Daoy (cell line): ENCODE data around the gene ACOX1. TPM values are rescaled to one million over a fixed set of nuclear protein-coding genes. Genes with fewer than 3 reads are reported as not detected.

Source experiments
- DNase-seq: peaks from one replicate; pipeline ENCODE4 v3.0.0-alpha.2; 2015; ENCODE audit warnings: low read depth
- total RNA-seq: library from RNA; depleted of rRNA; stranded (reverse); fragments of >200 nt; shearing (Covaris generic); gene quantifications from 2 replicates; pipeline ENCODE4 v1.2.3, GENCODE V29; 2014; rRNA removed

ACOX1 gene
- 28.5 and 35.0 TPM in 2 replicates for total RNA-seq

DNA sequence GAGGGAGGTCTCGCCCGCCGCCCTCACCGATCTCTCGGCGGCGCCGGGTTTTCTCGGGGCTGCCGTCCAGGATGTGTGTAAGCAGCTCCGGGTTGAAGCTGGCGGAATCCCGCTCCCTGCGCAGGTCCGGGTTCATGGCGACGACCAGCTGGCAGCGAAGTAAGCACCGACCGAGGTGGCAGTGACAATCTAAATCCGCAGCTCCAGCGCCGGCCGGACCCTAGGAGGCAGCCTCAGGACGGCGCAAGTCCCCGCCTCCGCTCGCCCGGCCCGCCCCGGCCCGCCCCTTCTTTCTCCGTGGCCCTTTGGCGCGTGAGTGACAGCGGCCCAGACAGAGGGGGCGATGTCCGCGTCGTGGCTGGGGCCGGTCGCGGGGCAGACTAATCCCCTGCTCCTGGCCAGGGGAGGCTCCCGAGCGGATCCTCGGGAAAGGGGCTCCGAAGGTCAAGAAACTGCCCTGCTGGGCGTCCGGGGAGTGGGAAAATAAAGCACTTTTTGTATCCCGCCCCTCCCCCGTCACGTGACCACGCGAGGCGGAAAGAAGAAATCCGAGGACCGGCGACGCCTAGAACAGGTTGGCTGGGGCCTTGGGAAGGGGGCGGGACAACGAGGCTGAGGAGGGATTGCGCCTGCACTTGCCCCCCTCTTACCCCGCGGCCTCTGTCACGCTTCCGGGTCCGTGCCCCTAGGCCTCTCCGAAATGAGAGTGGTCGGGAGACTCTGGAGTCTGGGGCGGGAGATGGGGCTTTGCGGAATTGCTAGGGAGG lies at the start of gene ACOX1, which contains the start of gene TEN1:
ACOX1 (minus strand) TSS at position 229 of the 767 bp plus-strand sequence; CDS start at position 136, 93 bp downstream.
TEN1 (plus strand) TSS at position 303 of the 767 bp plus-strand sequence. CDS start 6,953 bp downstream, outside the sequence.
- peak; percentile 99 for DNase-seq

DNA sequence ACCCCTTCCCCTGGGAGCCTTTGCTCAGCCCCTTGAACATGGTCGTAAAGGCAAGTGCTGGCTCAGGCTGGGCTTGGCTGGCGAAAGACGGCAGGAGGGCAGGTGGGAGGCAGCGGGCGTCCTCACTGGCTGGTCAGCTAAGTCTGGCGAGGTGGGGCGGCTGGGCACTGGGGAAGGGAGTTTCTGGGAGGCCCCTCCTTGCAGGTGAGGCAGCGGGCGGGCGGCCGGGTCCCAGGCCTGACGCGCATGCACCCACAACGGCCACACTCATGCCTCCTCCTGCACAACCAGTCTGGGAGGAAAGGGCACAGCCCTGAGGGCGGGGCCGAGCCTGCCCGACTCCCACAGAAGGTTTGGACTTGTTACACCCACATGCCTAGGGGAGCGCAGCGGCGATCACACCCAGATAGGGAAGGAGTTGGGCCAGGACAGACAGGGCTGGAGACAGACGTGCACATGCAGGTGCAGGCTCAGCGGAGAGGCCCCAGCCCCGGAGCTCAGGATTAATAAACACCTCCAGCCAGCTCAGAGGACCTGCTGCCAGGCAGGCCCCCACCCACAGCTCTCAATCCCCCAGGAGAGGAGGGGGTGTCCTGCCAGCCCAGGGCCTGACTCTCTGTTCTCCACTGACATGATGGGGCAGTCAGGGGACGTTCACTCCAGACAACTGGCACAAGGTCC lies 48.3 kb upstream of the ACOX1 start, which contains the start of gene EVPL:
EVPL (minus strand) TSS at position 148 of the 681 bp plus-strand sequence; CDS start at position 40, 108 bp downstream.
- no peak for DNase-seq

DNA sequence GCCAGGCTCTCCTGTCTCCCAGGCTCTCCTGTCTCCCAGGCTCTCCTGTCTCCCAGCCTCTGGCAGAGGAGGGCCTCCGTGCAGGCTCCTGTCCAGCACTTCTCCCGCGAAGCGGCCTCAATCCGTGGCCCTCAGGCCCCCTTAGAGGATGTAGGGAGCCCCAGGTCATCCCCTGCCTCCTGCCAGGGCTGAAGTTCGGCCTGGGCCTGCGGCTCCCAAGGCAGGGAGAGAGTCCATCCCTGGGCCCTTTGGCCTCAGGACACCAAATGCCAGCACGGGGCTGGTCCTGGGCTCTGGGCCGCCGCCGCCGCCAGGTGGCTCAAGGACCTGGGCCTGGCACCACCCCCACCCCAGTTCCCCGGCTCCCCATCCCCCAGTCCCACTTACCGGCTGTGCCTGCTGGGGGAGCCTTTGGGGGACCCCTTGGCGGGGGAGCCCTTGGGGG lies 47.8 kb upstream of the ACOX1 start:
- no peak for DNase-seq

DNA sequence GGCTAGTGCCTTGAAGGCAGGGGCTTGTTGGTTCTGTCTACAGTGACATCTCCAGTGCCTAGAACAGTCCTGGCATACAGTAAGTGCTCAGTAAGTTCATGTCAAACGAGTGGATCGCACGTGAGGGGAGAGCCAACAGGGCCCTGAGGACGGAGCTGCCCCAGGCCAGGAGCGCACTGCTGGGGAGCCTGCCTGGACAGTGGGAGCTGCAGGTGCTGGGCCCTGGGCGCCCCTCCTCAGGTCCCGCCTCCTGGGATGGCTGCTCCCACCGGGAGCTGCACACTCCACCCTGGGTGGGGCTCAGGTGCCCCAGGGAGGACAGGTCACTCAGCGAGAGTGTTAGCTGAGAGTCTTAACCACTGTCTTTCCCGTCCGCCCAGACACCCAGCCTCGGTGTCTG lies 46.3 kb upstream of the ACOX1 start:
- no peak for DNase-seq

DNA sequence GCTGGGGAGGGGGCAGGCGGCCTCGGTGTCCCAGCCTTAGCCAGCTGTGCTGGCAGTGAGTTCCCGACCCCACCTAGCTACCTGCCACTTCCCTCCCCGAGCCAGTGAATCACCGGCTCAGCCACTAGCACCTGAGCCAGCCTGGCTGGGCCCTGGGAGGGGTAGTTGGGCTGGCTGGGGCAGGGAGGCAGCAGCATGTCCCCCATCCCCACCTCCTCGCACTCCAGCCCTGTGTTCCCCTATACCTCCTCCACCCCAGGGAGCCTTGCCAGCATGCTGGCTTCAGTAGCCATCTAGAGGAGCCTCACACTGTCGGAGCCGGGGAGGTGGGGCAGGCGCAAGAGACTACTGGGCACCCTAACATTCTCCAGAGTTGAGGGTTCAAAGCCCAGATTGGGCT lies 45.4 kb upstream of the ACOX1 start:
- DNase-seq = no peak

DNA sequence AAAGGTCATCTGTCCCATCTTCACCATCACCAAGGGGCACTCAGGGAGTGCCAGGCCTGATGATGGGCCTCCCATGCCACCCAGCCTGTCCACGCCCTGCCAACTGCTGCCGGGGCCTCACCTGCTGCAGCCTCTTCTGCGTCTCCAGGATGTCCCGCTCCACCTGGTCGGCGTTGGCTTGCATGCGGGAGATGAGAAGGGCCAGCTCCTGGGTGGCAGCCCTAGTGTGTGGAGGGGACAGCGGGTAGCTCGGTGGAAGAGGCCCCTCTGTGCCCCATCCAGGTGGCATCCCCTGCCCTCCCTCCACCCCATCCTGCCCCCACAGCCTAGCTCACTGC lies 44.9 kb upstream of the ACOX1 start:
- no peak for DNase-seq

DNA sequence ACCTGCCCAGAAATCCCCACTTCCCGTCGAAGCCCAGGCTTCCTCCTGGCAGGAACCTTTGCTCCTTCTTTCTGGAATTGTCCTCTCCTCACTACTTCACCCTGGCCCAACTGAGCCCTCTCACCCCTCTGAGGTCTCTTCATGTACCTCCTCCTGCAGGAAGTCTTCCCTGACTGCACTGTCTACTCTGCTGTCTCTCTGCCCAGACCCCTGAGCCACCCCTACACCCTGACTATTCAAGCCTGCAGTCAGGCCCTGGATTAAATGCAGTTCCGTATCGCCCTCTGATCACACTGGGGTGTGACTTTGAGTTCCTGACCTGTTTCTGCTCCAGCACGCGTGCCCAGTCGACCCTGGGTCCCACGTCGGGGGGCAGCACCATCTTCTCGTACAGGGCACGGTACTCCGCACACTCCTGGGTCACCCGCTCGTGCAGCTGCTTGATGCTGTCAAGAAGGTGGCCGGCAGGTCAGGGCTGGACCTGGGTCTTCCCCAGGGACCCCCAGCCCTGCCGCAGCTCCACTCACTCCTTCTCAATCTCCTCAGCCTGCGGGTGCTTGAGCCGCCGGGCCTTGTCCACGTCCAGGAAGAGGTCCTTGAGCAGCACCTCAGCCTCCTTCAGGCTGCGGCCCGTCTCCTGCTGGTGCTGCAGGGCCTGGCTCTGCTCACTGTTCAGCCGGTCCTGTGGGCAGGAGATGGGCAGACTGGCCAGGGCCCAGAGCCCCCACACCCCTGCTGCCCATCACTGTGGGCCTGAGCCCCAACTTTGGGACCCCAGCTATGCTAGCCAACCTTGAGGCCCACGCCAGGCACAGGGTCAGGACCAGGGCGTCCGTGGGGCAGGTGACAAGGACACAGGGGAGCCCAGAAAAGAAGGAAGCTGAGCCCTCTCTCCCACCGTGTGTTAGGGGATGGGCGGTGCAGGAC lies 44.3 kb upstream of the ACOX1 start:
- DNase-seq = no peak

DNA sequence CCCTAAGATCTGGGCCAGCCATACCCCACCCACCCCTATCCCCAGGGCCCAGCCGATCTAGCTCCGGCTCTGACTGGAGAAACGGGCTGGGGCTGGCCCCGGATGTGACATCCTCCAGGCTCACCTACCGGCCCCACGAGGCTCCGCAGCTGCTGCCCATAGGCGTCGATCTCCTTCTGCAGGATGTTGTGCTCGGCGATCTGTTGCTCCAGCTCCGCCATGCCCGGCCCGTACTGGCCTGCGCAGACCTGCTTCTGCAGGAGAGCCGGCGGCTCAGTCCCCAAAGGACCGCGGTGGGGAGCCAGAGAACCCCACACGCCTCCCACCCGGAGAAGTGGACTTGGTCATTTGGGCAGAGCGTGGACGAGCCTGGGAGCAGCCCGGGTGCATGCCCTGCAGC lies 43.3 kb upstream of the ACOX1 start:
- no peak for DNase-seq

DNA sequence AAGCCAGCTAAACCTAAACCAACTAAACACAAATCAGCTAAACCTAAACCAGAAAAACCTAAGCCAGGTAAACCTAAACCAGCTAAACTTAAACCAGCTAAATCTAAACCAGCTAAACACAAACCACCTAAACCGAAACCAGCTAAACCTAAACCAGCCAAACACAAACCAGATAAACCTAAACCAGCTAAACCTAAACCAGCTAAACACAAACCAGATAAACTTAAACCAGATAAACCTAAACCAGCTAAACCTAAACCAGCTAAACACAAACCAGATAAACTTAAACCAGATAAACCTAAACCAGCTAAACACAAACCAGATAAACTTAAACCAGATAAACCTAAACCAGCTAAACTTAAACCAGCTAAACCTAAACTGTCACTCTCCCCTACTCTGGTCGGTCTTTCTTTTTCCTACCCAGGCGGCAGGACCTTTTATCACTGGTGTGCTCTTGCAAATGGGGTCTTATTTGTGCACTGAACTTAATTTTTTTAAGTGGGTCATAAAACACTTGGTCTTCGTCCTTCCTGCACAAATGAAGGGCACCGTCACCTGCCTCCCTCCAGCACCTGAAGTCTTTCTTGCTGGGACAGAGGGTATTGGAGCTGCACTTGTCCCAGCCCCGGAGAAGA lies 41.0 kb upstream of the ACOX1 start:
- no peak for DNase-seq

DNA sequence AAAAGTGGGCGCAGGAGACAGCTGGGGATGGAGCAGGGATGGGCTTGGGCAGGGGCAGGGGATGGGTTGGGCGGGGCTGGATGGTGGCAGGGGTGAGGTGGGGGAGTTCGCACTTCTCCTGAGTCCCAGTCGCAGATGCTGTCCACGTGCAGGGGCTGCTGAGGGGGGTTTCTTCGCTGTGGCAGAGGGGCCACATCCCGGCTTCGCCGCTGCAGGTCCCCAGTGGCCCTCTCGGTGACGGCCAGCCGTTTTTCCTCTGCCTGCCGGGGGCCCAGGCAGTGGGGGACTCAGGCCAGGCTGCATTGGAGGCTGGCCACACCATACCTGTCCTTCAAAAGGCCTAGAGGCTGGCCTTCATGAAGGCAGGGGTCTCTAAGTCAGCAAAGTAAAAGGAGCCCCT lies 39.8 kb upstream of the ACOX1 start:
- no peak for DNase-seq

DNA sequence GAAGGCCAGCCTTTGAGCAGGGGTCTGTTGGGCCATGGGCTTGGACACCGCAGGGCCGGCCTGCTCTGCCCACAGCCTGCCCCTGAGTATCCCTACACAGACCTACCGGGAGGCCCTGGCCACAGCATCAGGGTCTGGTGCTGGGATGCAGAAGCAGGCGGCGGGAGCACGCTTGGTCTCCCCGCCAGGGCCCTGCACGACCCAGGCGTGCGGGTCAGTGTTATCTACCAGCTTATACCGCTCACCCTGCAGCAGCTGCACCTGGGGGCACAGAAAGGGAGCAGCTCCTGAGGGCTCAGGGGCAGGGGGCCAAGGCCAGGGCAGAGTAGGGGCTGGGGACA lies 39.3 kb upstream of the ACOX1 start:
- no peak for DNase-seq

DNA sequence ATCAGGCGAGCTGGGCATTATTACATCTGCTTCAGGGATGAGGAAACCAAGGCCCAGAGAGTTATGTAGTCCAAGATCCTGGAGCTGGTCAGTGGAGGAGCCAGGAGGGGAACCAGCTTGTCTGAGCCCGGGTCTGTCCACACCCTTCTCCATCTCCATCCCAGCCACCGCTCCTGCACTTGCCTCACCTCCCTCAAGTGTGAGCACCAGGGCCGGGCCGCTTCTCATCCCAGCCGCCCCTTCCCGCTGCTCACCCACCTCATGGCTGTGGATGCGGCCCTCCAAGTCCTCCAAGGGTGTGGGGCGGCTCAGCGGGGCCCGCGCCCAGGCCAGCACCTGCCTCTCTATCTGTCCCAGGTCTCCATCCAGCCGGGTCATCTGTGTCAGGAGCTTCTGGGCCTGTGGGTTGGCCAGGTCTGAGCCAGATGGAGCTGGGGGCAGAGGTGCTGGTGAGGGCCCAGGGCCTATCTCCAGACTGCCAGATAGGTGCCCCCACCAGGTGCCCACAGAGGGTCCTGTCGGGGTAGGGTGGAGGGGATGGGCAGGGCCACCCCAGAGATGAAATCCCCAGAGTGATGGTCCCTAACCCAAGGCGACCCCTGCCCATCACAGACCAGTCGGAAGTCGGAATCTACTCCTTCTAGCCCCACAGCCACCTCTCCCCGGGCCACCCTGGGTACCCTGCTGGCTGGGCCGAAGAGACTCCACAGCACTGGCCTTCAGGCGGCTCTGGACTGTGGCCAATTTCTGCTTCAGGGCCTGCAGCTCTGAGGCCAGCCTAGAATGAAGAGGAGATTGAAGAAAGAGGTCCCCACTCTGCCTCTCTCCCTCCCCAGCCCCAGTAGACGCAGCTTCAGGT lies 38.7 kb upstream of the ACOX1 start:
- no peak for DNase-seq

DNA sequence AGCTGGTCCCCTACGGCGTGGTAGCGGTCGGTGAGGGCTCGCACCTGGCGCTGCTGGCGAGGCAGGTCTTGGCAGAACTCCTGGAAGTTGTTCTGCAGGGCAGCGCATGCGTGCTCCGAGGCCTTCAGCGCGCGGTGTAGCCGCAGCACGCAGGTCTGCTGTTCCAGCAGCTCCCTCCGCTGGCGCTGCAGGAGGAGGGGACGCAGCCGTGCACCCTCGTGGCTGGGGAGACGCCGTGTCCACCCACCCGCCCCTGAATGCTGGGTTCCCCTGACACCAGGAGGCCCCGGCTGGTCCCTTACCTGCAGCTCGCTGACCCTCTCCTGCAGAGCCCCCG lies 35.9 kb upstream of the ACOX1 start:
- peak; percentile 53 for DNase-seq

DNA sequence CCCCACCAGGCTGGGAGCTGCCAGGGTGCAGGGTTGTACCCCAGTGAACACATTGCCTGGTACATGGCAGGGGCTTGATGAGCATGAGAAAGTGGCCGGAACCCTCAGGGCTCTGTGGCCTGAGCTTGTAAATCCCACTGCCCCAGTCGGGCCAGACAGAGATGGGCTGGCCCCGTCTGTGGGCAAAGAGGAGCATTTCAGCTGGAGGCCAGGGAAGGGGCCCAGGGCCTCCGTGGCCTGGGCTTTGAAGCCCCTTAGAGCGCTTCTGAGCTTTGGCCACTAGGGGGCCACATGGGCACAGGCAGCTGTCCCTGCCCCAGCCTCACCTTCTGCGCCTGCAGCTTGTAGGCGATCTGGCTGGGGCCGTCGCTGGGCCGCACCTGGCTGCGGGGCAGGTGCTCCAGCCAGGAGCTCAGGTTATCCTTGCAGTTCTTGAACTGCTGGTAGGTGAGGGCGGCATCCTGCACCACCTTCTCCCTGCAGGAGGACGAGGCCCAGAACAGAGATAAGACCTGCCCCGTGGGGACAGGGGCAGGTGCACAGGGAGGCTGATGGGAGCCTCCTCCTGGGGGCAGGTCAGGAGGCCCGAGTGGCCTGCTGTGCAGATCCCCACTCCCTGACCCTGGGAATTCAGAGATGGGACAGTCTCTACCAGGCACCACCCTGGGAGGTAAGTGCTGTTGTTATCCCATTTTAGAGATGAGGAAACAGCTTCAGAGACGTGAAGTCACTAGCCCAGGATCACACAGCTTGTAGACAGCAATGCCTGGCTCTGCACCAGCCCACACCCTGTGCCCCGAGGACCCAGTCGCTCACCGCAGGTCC lies 35.3 kb upstream of the ACOX1 start:
- peak; percentile 81 for DNase-seq

DNA sequence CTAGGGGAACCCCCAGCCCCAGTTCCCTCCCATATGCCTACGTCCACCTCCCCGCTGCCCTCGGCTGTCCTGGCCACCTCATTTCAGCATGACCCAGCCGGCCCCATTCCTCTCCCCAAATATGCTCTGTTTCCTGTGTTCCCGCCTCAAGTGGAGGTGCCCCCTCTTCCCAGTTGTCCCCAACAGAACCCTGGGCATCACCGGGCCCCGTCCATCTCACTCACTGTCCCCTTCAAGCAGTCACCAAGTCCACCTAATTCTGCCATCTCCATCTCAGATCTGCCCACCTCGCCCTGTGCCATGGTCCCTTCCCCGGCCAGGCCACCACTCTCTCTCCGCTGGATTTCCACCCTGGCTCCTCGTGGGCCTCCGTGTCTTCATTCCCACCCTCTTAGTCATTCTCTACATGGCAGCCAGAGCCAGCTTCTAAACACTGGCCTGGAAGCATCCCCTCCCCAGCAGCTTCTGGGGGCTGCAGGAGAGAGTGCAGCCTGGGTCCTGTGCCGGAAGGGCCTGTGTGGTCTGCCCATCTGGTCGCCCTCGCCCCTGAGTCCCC lies 34.5 kb upstream of the ACOX1 start:
- no peak for DNase-seq

DNA sequence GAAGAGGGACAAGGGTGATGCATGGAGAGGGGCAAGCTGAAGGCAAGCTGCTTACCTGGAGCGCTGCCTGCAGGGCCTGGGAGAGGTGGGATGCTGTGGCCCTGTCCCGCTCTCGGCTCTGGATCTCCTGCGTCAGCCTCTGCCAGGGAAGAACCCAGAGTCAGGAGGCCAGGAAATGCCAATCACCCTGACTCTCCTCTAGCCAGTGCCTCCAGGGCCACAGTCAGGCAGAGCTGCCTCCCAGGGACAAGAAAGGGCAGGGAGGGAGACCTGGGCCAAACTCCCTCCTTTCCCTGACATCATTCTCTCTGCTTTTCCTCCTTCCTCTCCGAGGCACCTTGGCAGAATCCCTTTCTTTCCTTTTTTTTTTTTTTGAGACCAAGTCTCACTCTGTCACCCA lies 33.0 kb upstream of the ACOX1 start:
- peak; percentile 29 for DNase-seq

DNA sequence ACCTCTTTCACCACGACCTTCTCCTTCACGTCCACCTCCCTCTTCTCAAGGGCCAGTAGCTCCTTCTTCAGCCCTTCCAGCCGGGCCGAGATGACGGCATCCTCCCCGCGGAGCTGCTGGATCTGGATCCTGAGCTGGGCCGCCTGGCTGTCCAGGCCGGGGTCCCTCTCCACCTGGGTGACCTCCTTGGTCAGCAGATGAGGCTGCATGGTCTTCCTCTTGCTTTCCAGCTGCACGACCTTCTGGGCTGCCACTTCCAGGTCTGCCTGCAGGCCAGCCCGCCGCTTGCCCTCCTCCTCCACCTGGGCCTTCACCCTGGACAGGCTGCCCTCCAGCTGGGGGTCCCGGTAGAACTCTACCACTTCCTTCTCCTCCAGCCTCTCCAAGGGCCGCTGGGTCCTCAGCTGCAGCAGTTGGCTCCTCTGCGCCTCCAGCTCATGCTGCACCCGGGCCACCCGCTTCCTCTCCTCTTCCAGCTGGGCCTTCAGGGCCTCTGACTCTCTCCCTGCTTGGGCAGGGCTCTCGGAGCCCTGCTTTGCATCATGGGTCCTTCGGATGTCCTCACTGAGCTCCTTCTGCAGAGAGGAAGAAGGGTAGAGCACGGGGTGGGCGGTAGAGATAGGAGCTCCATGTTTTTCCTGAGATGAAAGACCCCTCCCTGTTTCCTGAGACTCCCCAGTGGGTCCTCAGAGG lies 31.1 kb upstream of the ACOX1 start:
- no peak for DNase-seq

DNA sequence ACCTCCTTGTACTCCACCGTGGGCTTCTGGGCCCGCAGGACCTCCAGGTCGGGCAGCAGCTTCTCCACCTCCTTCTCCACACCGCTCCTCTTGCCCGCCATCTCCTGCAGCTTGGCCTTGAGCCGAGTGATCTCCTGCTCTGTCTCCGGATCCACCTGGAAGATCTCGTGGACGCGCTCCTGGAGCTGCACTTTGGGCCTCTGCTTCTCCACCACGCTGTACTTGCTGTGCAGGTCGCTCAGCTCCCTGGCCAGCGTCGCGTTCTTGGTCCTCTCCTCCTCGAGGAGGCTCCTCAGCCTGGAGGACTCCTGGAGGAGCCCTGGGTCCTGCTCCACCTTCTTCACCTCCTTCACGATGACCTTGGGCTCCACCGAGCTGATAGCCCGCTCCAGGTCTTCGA lies 30.5 kb upstream of the ACOX1 start:
- DNase-seq = no peak
